Measurements from ENCODE around the gene TMPRSS13. TPM values are rescaled to one million over a fixed set of nuclear protein-coding genes. Genes with fewer than 3 reads are reported as not detected.

TMPRSS13 gene
- polyA plus RNA-seq, 1 donor from 2014 or later, result not detected

DNA sequence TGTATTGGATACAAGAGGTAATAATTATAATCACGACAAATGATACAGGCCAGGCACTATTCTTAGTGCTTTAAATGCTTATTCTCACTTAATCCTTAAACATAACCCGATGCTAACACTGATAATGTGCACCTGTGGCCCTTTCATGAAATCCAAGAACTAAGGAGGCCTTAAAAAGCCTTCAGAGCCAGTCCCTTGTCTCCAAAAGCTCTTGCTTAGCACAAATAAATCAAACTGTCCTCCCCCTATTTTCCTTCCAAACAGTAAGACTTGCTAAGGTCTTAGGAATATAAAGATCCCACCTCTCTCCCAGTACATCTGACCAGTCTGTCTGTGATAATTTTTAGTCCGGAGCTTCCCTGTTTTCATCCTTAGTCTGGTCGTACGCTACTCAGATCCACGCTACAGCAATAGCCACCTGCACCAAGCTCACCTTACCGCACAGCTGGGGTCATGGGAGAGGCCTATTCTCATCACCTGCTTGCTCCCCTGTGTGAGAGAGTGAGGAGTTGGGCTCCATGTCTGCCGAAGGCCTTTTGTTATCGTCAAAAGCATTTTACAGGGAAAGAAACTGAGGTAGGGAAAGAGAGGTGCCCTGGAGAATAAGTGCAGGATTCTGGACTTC, 69.6 kb downstream of the TMPRSS13 start:
- Histone ChIP-seq H3K27me3 (ENCODE audit: insufficient read depth, low read depth, low read length) (no peaks in the 10 kb centered on the region), H3K27ac (ENCODE audit: low read length) (no peak overlapping the region), H2AFZ (ENCODE audit: low read depth, low read length) (no peak overlapping the region), H3K9me2 (ENCODE audit: insufficient read depth, low read length) (no peaks in the 10 kb centered on the region), H3K79me2 (replicated peaks; ENCODE audit: insufficient read depth, low read length) (peaks cover 82% of the 10 kb centered on the region), H3K36me3 (ENCODE audit: insufficient read depth, low read length) (no peaks in the 10 kb centered on the region), H3K9ac (ENCODE audit: low read length) (no peak overlapping the region), H3K4me2 (ENCODE audit: low read length) (no peak overlapping the region), H3F3A (ENCODE audit: insufficient read depth, low read length, poor library complexity, severe bottlenecking) (no peaks in the 10 kb centered on the region), H3K4me3 (ENCODE audit: low read length) (no peak overlapping the region), H4K20me1 (ENCODE audit: insufficient read depth) (peaks cover 15% of the 10 kb centered on the region), H3K9me3 (ENCODE audit: low read length) (no peaks in the 10 kb centered on the region)
- TF ChIP-seq CTCF (IDR thresholded peaks at IDR 0.05; ENCODE audit: poor library complexity, severe bottlenecking), result no peak
- TF ChIP-seq RAD21 (conservative IDR thresholded peaks at IDR 0.05), result no peak
- no peak for TF ChIP-seq REST (IDR thresholded peaks at IDR 0.05; ENCODE audit: borderline replicate concordance)
- TF ChIP-seq POLR2AphosphoS5 (IDR thresholded peaks at IDR 0.05), result no peak
- no peak for TF ChIP-seq TAF1 (IDR thresholded peaks at IDR 0.05; ENCODE audit: low read depth)
- TF ChIP-seq EP300 (conservative IDR thresholded peaks at IDR 0.05; ENCODE audit: poor library complexity, severe bottlenecking), result no peak
- TF ChIP-seq MXI1 (conservative IDR thresholded peaks at IDR 0.05; ENCODE audit: poor library complexity, severe bottlenecking), result no peak
- no peak for TF ChIP-seq SMC3 (conservative IDR thresholded peaks at IDR 0.05; ENCODE audit: poor library complexity)
- no peak for TF ChIP-seq EZH2 (IDR thresholded peaks at IDR 0.05; ENCODE audit: borderline replicate concordance, insufficient read depth, low read length, poor library complexity, severe bottlenecking)

GRCh38 chr11:117859061-117859460, 70.1 kb downstream of the TMPRSS13 start:
- Histone ChIP-seq H3K9me2 (ENCODE audit: insufficient read depth, low read length) (no peaks in the 10 kb centered on the region), H3K4me3 (ENCODE audit: low read length) (no peak overlapping the region), H2AFZ (ENCODE audit: low read depth, low read length) (no peak overlapping the region), H3K4me2 (ENCODE audit: low read length) (no peak overlapping the region), H3K9ac (ENCODE audit: low read length) (no peak overlapping the region), H3F3A (ENCODE audit: insufficient read depth, low read length, poor library complexity, severe bottlenecking) (no peaks in the 10 kb centered on the region), H3K36me3 (ENCODE audit: insufficient read depth, low read length) (no peaks in the 10 kb centered on the region), H3K27ac (ENCODE audit: low read length) (no peak overlapping the region), H3K79me2 (replicated peaks; ENCODE audit: insufficient read depth, low read length) (peaks cover 82% of the 10 kb centered on the region), H3K9me3 (ENCODE audit: low read length) (no peaks in the 10 kb centered on the region), H3K27me3 (ENCODE audit: insufficient read depth, low read depth, low read length) (no peaks in the 10 kb centered on the region), H4K20me1 (ENCODE audit: insufficient read depth) (peaks cover 15% of the 10 kb centered on the region)
- TF ChIP-seq POLR2AphosphoS5 (IDR thresholded peaks at IDR 0.05), result no peak
- no peak for TF ChIP-seq SMC3 (conservative IDR thresholded peaks at IDR 0.05; ENCODE audit: poor library complexity)
- TF ChIP-seq TAF1 (IDR thresholded peaks at IDR 0.05; ENCODE audit: low read depth), result no peak
- TF ChIP-seq EZH2 (IDR thresholded peaks at IDR 0.05; ENCODE audit: borderline replicate concordance, insufficient read depth, low read length, poor library complexity, severe bottlenecking), result no peak

Measured in neural cell (in vitro differentiated cells).